GM21528 (cell line): Measurements from ENCODE around the gene PTGES3L.
"Not testable (repeated sequence)": the region's sequence is repeated elsewhere in the genome, so short reads cannot be mapped to it uniquely, and the experiment has no call there.

Experiments used
- ATAC-seq: cut with Tn5 transposase; IDR thresholded peaks from one replicate; pipeline ENCODE4 v1.9.1; 2021; ENCODE audit warnings: mild to moderate bottlenecking, moderate library complexity; ENCODE audit not compliant: unreplicated experiment, low FRiP score

PTGES3L gene

GRCh38 chr17:42985225-42985624 is 5.3 kb upstream of the PTGES3L start:
- no peak for ATAC-seq

- no peak for ATAC-seq
Observed at GRCh38 chr17:42982266-42982665, 2.4 kb upstream of the PTGES3L start.

GRCh38 chr17:42980766-42981397 is 1.0 kb upstream of the PTGES3L start:
- peak; percentile 47 for ATAC-seq

- peak; percentile 47 for ATAC-seq
Observed at GRCh38 chr17:42980274-42980765, 440 bp upstream of the PTGES3L start, which contains the start of gene RUNDC1. RUNDC1 (plus strand) TSS chr17:42980565; CDS start chr17:42980577, 12 bp downstream.

GRCh38 chr17:42975701-42976100 is 4.2 kb downstream of the PTGES3L start:
- ATAC-seq: not testable (repeated sequence)

- no peak for ATAC-seq
Observed at GRCh38 chr17:42975265-42975664, 4.6 kb downstream of the PTGES3L start.

- not testable (repeated sequence) for ATAC-seq
Observed at GRCh38 chr17:42973323-42973722, 6.6 kb downstream of the PTGES3L start.

- ATAC-seq: no peak
Observed at GRCh38 chr17:42971589-42971988, 8.3 kb downstream of the PTGES3L start.

GRCh38 chr17:42969001-42969581 is 10.8 kb downstream of the PTGES3L start:
- no peak for ATAC-seq

- ATAC-seq: no peak
Observed at GRCh38 chr17:42967925-42968324, 12.0 kb downstream of the PTGES3L start.

- peak; percentile 89 for ATAC-seq
Observed at GRCh38 chr17:42964161-42964932, 15.5 kb downstream of the PTGES3L start, which contains the start of gene AARSD1. AARSD1 (minus strand) TSS chr17:42964454; CDS start chr17:42964440, 14 bp downstream.

GRCh38 chr17:42953669-42954068 is 26.2 kb downstream of the PTGES3L start:
- ATAC-seq: no peak

- ATAC-seq: no peak
Observed at GRCh38 chr17:42950044-42950783, 29.7 kb downstream of the PTGES3L start.

GRCh38 chr17:42946812-42947211 is 33.1 kb downstream of the PTGES3L start:
- no peak for ATAC-seq

- no peak for ATAC-seq
Observed at GRCh38 chr17:42944211-42944610, 35.7 kb downstream of the PTGES3L start.

- ATAC-seq: no peak
Observed at GRCh38 chr17:42937712-42938596, 41.9 kb downstream of the PTGES3L start.

- no peak for ATAC-seq
Observed at GRCh38 chr17:42929497-42929844, 50.4 kb downstream of the PTGES3L start.

GRCh38 chr17:42928714-42929496 is 51.0 kb downstream of the PTGES3L start:
- no peak for ATAC-seq

GRCh38 chr17:42924891-42925290 is 55.0 kb downstream of the PTGES3L start:
- ATAC-seq: no peak
